ENCODE results near the gene ZNF324B.

GRCh38 chr19:58401840-58402421, 49.5 kb upstream of the ZNF324B start:
- TF ChIP-seq POLR2A (IDR thresholded peaks at IDR 0.05) = no peak
- TF ChIP-seq, protein P1, sequence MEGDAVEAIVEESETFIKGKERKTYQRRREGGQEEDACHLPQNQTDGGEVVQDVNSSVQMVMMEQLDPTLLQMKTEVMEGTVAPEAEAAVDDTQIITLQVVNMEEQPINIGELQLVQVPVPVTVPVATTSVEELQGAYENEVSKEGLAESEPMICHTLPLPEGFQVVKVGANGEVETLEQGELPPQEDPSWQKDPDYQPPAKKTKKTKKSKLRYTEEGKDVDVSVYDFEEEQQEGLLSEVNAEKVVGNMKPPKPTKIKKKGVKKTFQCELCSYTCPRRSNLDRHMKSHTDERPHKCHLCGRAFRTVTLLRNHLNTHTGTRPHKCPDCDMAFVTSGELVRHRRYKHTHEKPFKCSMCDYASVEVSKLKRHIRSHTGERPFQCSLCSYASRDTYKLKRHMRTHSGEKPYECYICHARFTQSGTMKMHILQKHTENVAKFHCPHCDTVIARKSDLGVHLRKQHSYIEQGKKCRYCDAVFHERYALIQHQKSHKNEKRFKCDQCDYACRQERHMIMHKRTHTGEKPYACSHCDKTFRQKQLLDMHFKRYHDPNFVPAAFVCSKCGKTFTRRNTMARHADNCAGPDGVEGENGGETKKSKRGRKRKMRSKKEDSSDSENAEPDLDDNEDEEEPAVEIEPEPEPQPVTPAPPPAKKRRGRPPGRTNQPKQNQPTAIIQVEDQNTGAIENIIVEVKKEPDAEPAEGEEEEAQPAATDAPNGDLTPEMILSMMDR (IDR thresholded peaks at IDR 0.05 in 4 of 5, conservative IDR thresholded peaks at IDR 0.05 in 1 of 5) = no peak

Measured in gastrocnemius medialis (tissue), 4 donors.